OCI-LY7 (cell line): ENCODE measurements around the gene FOXP1. TPM values are rescaled to one million over a fixed set of nuclear protein-coding genes. Genes with fewer than 3 reads are reported as not detected.

ENCODE experiments used
- BruUV-seq: library from RNA; stranded (reverse); fragments of 400-500 nt; replicated peaks from 2 replicates; lab custom pipeline; 2021; lab: Mats Ljungman, UMichigan
- CTCF ChIA-PET: fragments of 300-600 bp; sonication (Branson Sonifier 250); formaldehyde crosslinking; loops from one replicate; lab custom pipeline; 2022; ENCODE audit warnings: antibody characterized with exemption; ENCODE audit not compliant: unreplicated experiment; lab: Charles Lee
- POLR2A ChIA-PET: fragments of 300-600 bp; sonication (Branson Sonifier 250); formaldehyde crosslinking; loops from one replicate; lab custom pipeline; 2022; ENCODE audit warnings: antibody characterized with exemption; lab: Charles Lee
- DNase-seq: peaks from one replicate; pipeline ENCODE4 v3.0.0-alpha.2; 2015; ENCODE audit warnings: low spot score
- H2AFZ ChIP-seq: fragments of 200-600 bp; sonication (generic), shearing (Covaris generic); 2 replicates; pipeline ENCODE4 v1.6.1; 2014; ENCODE audit warnings: mild to moderate bottlenecking, antibody characterized with exemption, low read length, moderate library complexity
- H3K27ac ChIP-seq: fragments of 200-600 bp; sonication (generic); 2 replicates; pipeline ENCODE4 v1.5.1; 2014; ENCODE audit warnings: mixed run types, low read depth, mild to moderate bottlenecking, moderate library complexity, low read length, inconsistent platforms; ENCODE audit not compliant: poor library complexity, severe bottlenecking
- H3K36me3 ChIP-seq: fragments of 200-600 bp; sonication (generic); 2 replicates; pipeline ENCODE4 v1.6.1; 2014; ENCODE audit warnings: mild to moderate bottlenecking, antibody characterized with exemption, low read length, moderate library complexity, mixed read lengths; ENCODE audit not compliant: insufficient read depth
- H3K4me1 ChIP-seq: fragments of 200-600 bp; sonication (generic); 2 replicates; pipeline ENCODE4 v1.5.1; 2014; ENCODE audit warnings: mild to moderate bottlenecking, low read length; ENCODE audit not compliant: insufficient read depth, poor library complexity, severe bottlenecking
- H3K4me2 ChIP-seq: fragments of 200-600 bp; sonication (generic); 2 replicates; pipeline ENCODE4 v1.6.1; 2014; ENCODE audit warnings: mild to moderate bottlenecking, low read length
- H3K4me3 ChIP-seq: fragments of 200-600 bp; sonication (generic); 2 replicates; pipeline ENCODE4 v1.5.1; 2014; ENCODE audit warnings: mild to moderate bottlenecking, low read depth, low read length; ENCODE audit not compliant: poor library complexity, severe bottlenecking
- H3K79me2 ChIP-seq: fragments of 200-600 bp; sonication (generic); 2 replicates; pipeline ENCODE4 v1.6.1; 2016; ENCODE audit warnings: low read depth, mild to moderate bottlenecking, low read length, moderate library complexity, mixed read lengths; ENCODE audit not compliant: insufficient read depth
- H3K9me2 ChIP-seq: fragments of 200-600 bp; sonication (generic); 2 replicates; pipeline ENCODE4 v1.6.1; 2016; ENCODE audit warnings: mild to moderate bottlenecking, low read length, mixed read lengths; ENCODE audit not compliant: insufficient read depth
- H3K9me3 ChIP-seq: fragments of 200-600 bp; sonication (generic); 2 replicates; pipeline ENCODE4 v1.6.1; 2014; ENCODE audit warnings: mild to moderate bottlenecking, mixed run types, low read length, mixed read lengths
- H4K20me1 ChIP-seq: fragments of 200-600 bp; sonication (generic); 2 replicates; pipeline ENCODE4 v1.6.1; 2014; ENCODE audit warnings: mild to moderate bottlenecking, antibody characterized with exemption, low read length, moderate library complexity, mixed read lengths; ENCODE audit not compliant: insufficient read depth
- EZH2phosphoT487 ChIP-seq: fragments of 200-600 bp; sonication (generic); IDR thresholded peaks from 2 replicates; pipeline ENCODE4 v1.6.1; 2018; ENCODE audit warnings: low read depth, borderline replicate concordance, mild to moderate bottlenecking, mixed run types, antibody characterized with exemption, low read length, moderate library complexity, mixed read lengths
- intact Hi-C: fragments of 100-400 bp; cut with micrococcal nuclease; formaldehyde crosslinking; loops from one replicate; pipeline ENCODE4 v1.10.0; 2022; ENCODE audit not compliant: unreplicated experiment
- total RNA-seq, 2 experiments: library from RNA; depleted of rRNA in 1 of 2; stranded (reverse); fragments of >200 nt in 1 of 2; shearing (Covaris generic) in 1 of 2; gene quantifications; 2 replicates each; pipeline ENCODE4 v1.2.3, GENCODE V29; 2014 to 2022
- TF ChIP-seq, protein P1 (sequence below): fragments of 200-600 bp; sonication (generic); conservative IDR thresholded peaks from 2 replicates; pipeline ENCODE4 v1.5.1; 2014; ENCODE audit warnings: mild to moderate bottlenecking, antibody characterized with exemption, low read length, moderate library complexity, mixed read lengths

Gene FOXP1
- total RNA-seq, 2 experiments from 2014 or later = 87.3 to 151 TPM

DNA sequence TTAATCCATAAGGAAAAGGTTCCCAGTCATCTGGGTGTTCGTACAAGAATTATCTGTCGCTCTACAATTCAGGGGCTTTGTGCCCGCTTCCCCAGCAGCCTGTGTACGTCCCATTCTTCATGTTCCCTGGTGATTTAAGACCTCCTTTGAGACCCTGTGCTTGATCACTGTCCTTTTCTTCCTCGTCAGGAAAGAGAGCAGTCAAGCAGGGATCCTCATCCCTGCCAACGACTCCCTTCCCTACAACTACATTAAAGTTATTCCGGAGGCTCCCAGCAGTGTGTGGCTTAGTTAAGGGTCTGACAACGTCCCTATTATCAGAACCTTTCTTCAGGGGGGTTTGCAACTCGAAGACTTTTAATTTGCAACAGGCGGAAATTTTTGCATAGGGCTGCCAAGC is 175.7 kb downstream of the FOXP1 start:
- Histone ChIP-seq H3K4me2 (peak overlapping the region; percentile 68), H3K36me3 (no peaks in the 10 kb centered on the region), H2AFZ (no peak overlapping the region), H3K9me2 (no peaks in the 10 kb centered on the region), H3K9me3 (no peaks in the 10 kb centered on the region), H3K4me3 (peak overlapping the region; percentile 17), H3K4me1 (peaks cover 45% of the 10 kb centered on the region), H3K79me2 (peaks cover 27% of the 10 kb centered on the region; the same call in 1 of the 2 replicates), H4K20me1 (no peaks in the 10 kb centered on the region), H3K27ac (no peak overlapping the region)
- BruUV-seq = no TSS peak
- TF ChIP-seq EZH2phosphoT487 = no peak
- TF ChIP-seq, protein P1, sequence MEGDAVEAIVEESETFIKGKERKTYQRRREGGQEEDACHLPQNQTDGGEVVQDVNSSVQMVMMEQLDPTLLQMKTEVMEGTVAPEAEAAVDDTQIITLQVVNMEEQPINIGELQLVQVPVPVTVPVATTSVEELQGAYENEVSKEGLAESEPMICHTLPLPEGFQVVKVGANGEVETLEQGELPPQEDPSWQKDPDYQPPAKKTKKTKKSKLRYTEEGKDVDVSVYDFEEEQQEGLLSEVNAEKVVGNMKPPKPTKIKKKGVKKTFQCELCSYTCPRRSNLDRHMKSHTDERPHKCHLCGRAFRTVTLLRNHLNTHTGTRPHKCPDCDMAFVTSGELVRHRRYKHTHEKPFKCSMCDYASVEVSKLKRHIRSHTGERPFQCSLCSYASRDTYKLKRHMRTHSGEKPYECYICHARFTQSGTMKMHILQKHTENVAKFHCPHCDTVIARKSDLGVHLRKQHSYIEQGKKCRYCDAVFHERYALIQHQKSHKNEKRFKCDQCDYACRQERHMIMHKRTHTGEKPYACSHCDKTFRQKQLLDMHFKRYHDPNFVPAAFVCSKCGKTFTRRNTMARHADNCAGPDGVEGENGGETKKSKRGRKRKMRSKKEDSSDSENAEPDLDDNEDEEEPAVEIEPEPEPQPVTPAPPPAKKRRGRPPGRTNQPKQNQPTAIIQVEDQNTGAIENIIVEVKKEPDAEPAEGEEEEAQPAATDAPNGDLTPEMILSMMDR = no peak
- peak; percentile 23 for DNase-seq
- ChIA-PET CTCF (no interaction called here), POLR2A (no interaction called here)
- intact Hi-C loops = no loop called here

DNA sequence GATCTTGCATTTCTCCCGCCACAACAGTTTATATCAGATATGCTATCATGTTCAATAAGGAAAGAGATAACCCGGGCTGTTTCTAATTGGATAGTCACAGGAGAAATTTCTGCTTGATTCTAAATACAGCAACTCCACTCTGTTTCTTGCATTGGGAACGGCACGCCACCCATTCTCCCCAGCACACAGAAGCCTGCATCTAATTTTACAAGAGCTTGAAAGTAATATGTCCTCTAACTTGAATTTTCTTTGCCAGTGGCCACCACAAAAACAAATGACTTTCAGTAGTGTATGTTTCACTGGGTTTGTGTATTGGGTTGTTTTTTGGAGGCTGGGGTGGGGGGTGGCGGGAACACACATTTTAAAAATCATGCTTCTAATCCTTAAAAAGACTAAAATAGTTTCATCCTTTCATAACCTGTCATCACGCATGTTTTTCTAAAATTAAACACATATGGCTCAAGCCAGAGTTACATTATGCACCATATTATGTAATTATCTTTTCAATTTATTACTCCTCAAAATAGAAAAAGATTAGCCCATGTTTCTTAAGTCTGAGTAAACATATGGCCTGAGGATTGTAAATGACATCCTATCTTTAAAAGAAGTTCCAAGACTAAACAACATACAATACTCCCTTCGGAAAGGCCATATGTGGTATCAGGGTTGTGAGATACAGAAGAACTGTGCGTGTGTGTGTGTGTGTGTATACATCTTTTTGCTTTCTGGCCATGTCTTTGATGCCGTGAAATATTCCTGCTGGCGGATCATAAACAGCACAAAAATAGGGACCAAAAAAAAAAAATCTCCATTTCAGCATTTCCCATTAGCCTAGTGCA is 176.3 kb downstream of the FOXP1 start:
- H3K9me3 ChIP-seq = no peaks in the 10 kb centered on the region
- H3K9me2 ChIP-seq = no peaks in the 10 kb centered on the region
- ChIA-PET POLR2A (interaction anchor here (0.6 to 0.7 kb wide), 2 partner anchors 15 to 23 kb away, joined by 3 to 14 read pairs; no protein-coding TSS in a partner anchor), CTCF (no interaction called here)
- H3K79me2 ChIP-seq = peaks cover 30% of the 10 kb centered on the region; the same call in 1 of the 2 replicates
- BruUV-seq = no TSS peak
- H3K27ac ChIP-seq = no peak overlapping the region
- H3K36me3 ChIP-seq = no peaks in the 10 kb centered on the region
- H3K4me2 ChIP-seq = peak overlapping the region; percentile 68
- peaks cover 51% of the 10 kb centered on the region for H3K4me1 ChIP-seq
- no peak for DNase-seq
- no peak overlapping the region for H3K4me3 ChIP-seq
- H2AFZ ChIP-seq = no peak overlapping the region
- TF ChIP-seq, protein P1 = no peak
- TF ChIP-seq EZH2phosphoT487 = no peak
- H4K20me1 ChIP-seq = no peaks in the 10 kb centered on the region
- intact Hi-C loops = no loop called here

DNA sequence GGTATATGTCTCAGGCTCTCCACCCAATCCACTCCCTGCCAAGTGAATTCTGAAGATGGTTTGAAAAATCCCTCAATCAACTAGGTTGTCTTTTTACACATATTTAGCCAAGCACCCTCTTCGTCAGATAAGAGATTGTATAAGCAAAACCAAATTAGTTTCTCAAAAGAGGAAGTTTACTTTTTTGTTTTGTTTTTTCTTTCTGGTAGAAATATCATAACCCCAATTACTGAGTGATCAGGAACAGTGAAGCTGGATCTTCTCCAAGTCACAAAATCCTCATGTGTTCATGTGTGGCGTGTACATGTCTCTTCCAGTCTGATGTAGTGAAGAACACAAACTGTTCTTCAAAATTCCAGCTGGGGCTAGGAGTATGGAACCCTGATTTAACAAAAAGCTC is 180.6 kb downstream of the FOXP1 start:
- Histone ChIP-seq H4K20me1 (peaks cover 9% of the 10 kb centered on the region; the same call in 1 of the 2 replicates), H3K27ac (peak overlapping the region; percentile 0), H3K36me3 (no peaks in the 10 kb centered on the region), H3K4me2 (peak overlapping the region; percentile 47), H3K9me3 (no peaks in the 10 kb centered on the region), H3K79me2 (peaks cover 15% of the 10 kb centered on the region; the same call in 1 of the 2 replicates), H3K4me3 (no peak overlapping the region), H3K4me1 (peaks cover 42% of the 10 kb centered on the region), H3K9me2 (no peaks in the 10 kb centered on the region), H2AFZ (no peak overlapping the region)
- ChIA-PET POLR2A (interaction anchor here (0.5 to 1.1 kb wide), 4 partner anchors 13 to 143 kb away, joined by 3 to 7 read pairs (median 4); no protein-coding TSS in a partner anchor), CTCF (interaction anchor here (0.5 kb wide), 1 partner anchor 249 kb away, joined by 3 read pairs; no protein-coding TSS in a partner anchor)
- no peak for TF ChIP-seq EZH2phosphoT487
- TF ChIP-seq, protein P1 = no peak
- DNase-seq = no peak
- intact Hi-C loops = no loop called here
- BruUV-seq = no TSS peak
